ENCODE measurements around the gene NIT1.

NIT1 gene

GRCh38 chr1:161084597-161084988 lies 33.3 kb upstream of the NIT1 start:
- no peak for DNase-seq

- no peak for DNase-seq
These were observed 32.7 kb upstream of the NIT1 start for GRCh38 chr1:161085165-161085564.

- DNase-seq, result no peak
These were observed 31.4 kb upstream of the NIT1 start for GRCh38 chr1:161086457-161086856.

DNA sequence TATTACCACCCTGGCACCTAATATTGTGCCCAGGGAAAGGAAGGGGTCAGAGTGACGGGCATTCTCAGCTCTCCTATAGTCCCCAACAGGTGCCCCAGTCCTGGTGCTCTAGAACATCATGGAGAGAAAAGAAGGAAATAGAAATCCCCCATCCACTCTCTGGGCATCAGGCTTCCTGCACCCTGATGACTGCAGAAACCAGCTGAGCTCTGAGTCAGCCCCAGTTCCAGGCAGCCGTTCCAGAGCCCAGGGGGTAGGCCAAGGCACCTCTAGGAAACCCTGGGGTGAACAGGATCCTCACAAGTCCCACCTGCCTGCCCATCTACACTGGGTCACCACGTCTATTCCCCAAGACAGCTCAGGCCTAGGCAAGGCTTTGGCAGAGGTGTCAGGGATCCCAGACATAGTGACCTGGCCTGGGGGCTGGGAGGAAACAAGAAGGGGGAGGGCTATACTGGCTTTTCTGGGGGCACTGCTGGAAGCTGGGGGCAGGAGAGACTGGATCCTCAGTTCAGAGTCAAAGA lies 29.3 kb upstream of the NIT1 start:
- no peak for DNase-seq

DNA sequence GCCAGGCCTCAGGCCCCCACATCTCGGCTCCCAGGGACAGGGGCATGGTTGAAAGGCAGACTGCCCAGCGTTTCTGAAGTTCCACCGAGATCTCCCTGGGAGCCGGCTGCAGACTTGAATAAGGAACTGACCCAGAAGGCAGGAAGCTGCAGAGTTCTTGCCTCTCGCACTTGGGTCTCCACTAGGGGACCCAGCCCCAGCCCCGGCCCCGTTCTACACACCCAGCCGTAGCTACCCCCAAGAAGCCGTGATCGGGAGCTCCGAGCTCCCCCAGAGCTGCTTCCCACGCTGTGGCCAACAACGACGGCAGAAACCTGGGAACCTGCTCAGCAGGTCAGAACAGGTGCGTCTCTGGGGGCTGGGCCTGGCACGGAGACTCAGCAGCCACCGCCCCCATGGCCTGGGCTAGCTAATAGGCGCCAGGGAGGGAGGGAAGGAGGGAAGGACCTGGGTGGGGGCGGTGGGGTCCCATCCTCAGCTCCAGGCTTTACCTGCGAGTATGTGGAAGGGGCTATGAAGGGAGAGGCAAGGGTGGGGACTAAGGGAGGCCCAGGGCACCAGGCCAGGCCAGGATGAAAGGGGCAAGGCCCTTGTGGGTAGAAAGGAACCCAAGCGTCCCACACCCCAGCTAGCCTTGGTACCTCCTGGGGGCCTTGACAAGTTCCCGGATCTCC lies 28.5 kb upstream of the NIT1 start, which contains the start of gene NECTIN4:
Gene NECTIN4, minus strand, starts transcription at position 308 of the 674 bp plus-strand sequence. Its CDS starts 262 bp downstream, at position 46.
- DNase-seq, result no peak

DNA sequence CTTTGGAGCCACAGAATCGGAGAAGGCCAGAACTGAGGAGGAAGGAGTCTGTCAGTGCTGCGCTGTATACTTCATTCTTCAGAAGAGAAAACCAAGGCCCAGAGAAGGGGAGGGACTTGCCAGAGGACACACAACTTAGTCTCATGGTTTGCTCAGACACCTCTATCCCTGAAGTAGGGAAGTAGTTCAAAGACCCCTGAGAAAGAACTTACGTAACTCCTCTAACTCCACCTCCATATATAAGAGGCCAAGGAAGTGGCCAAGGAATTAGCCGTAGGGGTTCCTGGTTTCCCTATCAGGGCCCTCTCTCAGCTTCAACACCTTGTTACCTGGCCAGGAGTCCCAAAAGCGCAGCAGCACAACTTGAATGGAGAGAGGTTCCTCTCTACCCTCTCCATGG lies 28.0 kb upstream of the NIT1 start:
- DNase-seq, result no peak

- no peak for DNase-seq
These were observed 27.3 kb upstream of the NIT1 start for GRCh38 chr1:161090617-161091016.

GRCh38 chr1:161091093-161091492 lies 26.8 kb upstream of the NIT1 start:
- no peak for DNase-seq

DNA sequence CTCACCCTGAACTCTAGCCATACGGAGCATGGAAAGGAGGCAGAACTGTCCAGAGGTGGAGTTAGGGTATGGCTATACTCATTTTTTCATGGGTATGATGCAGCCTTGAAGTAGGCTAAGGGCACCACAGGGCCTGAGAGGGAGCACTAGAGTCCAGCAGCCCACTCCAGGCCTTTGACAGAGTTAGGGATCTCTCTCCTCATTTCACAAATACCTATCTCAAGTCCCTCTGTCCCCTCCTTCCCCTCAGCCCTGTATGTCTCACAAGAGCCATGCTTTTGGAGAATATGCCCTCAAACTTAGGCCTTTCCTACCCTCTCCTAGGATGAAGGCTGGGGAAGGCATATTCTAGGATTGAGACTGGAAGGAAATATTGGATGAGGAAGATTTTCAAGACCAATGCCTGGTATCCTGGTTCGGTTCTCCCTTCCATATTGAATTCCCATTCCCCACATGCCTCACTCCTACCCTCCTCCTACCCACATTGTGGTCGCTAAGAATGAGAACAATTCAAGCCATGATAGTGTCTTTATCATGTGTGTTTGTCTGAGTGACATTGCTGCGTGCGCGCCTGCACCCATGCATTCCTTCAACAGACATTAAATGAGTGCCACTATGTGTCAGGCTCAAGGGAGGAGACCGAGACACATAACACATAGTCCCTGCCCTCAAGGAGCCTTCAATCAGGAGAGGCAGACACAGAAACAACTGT lies 26.0 kb upstream of the NIT1 start:
- no peak for DNase-seq

- no peak for DNase-seq
These were observed 25.3 kb upstream of the NIT1 start for GRCh38 chr1:161092621-161093028.

GRCh38 chr1:161094481-161094880 lies 23.4 kb upstream of the NIT1 start:
- no peak for DNase-seq

DNA sequence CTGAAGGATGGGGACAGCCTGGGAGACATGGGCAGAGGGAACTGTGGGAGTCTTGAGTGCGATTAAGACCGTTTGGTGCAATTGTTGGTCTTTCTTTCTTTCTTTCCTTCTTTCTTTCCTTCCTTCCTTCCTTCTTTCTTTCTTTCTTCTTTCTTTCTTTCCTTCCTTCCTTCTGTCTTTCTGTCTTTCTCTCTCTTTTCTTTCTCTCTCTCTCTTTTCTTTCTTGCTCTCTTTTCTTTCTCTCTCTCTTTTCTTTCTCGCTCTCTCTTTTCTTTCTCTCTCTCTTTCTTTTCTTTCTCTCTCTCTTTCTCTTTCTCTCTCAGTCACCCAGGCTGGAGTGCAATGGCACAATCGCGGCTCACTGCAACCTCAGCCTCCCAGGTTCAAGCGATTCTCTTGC lies 22.7 kb upstream of the NIT1 start:
- DNase-seq, result no peak

- DNase-seq, result no peak
These were observed 21.9 kb upstream of the NIT1 start for GRCh38 chr1:161096015-161096414.

GRCh38 chr1:161096530-161096929 lies 21.4 kb upstream of the NIT1 start:
- no peak for DNase-seq

GRCh38 chr1:161098210-161099068 lies 19.5 kb upstream of the NIT1 start, which contains the start of gene KLHDC9:
TSS of gene KLHDC9 (plus strand) at chr1:161098361. CDS start at chr1:161098536, 175 bp downstream.
- DNase-seq, result peak in 1 of 2 experiments; percentile 47

GRCh38 chr1:161099090-161099802 lies 18.7 kb upstream of the NIT1 start:
- no peak for DNase-seq

- no peak for DNase-seq
These were observed 17.3 kb upstream of the NIT1 start for GRCh38 chr1:161100556-161100955.

GRCh38 chr1:161106431-161106830 lies 11.5 kb upstream of the NIT1 start:
- no peak for DNase-seq

GRCh38 chr1:161111117-161111516 lies 6.8 kb upstream of the NIT1 start:
- DNase-seq, result no peak

DNA sequence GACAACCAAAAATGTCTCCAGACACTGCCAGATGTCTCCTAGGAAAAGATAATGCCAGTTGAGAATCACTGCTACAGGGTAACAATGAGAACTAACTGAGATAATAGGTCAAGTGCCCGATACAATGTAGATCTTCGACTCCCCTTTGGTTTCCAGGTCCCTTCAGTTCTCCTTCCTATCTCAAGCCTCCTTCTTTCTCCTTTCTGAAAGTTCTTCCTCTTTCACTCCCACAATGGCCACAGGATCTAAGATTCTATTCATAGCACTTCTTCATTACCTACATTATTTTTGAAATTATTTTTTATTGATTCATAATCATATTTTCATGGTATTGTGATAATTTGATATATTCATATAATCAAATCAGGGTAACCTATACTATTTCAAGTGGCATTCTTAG lies 6.4 kb upstream of the NIT1 start:
- DNase-seq, result no peak

DNA sequence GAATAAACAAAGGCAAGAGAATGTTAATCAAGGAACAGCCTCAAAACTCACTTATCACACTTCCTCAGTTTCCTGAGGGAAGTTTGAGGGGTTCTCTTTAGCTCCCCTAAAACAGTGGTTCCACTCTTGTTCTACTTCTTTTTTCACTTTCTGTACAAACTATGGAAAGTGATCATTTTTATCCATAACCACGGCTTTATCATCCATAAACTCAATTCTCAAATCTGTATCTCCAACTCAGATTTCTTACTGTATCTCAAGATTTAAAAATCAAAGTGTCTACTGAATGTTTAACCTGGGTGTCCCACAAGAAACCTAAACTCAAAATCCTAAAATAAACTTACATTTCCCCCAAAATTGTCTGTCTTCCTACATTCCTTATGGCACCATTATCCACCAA lies 4.0 kb upstream of the NIT1 start:
- DNase-seq, result no peak

DNA sequence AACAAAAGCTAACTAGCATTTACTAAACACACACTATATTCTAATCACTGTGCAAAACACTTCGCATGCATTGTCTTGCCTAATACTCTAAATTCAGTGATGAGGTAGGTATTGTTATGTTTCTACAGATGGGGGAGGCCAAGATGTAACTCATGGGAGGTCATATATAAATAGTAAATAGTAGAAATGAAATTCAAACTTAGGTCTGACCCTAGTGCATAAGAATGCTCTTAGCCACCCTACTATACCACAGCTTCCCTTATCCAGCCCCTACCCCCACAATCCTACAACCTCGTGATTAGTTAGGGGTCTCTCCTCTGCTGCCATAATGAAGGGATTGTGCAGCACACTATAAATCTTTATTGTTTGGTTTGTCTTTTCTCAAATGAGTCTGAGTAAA lies 3.3 kb upstream of the NIT1 start:
- no peak for DNase-seq
